GM19023 (cell line): ENCODE data around the gene ERBB4.

Experiments used
- ATAC-seq: cut with Tn5 transposase; IDR thresholded peaks from one replicate; pipeline ENCODE4 v1.9.1; 2021; ENCODE audit warnings: mild to moderate bottlenecking, moderate library complexity; ENCODE audit not compliant: unreplicated experiment

The ERBB4 gene

DNA sequence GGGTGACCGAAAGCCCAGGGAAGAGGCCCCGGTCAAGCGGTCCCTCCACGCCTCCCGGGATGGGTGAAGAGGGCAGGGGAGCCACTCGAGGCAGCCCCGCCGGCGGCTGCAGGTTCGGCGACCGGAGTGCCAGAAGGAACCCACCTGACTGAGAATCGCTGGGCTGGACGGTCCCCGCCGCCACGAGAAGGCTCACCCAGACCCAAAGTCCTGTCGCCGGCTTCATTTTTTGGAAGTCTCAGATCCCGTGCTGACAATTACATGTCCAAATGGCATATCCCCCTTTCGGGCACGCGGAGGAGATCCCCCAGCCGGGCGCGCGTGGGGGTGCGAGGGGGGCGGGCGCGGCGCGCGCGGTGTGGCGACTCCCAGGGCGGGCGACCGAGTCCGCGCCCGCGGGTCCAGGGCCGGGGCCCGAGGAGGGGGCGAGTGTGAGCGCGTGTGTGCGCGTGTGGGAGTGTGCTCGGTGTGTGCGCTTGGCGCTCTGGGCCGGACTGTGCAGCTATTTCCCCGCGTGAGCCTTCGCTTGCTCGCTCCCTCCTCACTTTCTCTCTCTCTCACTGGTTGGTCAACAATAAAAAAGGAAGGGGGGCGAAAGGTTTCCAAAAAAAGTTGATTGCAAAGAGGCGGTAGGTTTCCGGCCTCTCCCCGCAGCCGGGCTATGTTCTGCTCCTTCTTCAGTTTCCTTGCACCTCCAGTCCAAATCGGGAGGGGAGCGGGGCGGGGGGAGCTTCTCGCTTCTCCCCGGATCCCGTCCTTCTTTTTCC is at the start of gene ERBB4:
TSS of gene ERBB4 (minus strand) at position 498 of the 767 bp plus-strand sequence. CDS start at position 226, 272 bp downstream.
- ATAC-seq = no peak

DNA sequence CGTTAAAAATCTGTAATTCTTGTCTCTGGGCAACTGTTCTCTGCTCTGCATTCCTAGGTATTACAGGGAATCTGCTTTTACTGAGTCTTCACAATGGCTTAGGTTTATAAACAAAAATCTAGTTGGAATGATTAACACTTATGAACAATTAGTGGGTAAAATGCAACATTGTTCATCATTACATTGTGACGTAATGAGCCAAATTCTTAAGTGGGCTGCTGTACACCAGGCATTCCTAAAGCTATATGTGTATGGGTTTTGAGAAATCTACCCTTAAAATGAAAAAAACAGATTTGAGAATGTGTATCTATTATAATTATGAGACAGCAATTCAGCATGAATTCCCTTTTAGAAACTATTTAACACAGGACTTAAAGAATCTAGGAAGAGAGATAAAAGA is 41.5 kb upstream of the ERBB4 start:
- no peak for ATAC-seq

DNA sequence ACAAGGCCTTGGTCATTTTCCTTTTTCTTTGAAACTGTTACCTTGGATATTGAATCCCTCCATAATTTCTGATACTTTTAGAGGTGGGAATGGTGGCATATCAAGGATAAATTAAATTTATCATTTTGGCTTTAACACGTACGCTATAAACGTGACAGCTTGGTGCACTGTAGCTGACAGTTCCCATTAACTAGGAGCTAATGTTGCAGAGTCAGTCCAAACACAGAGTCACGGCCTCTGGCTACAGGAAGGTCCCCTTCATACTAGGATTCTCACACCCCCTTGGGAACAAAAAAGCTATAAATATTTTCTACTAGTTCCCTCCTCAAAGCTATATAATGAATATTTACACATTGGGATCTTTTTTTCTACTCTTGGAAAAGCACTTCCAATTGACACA is 17.7 kb upstream of the ERBB4 start:
- ATAC-seq = no peak

DNA sequence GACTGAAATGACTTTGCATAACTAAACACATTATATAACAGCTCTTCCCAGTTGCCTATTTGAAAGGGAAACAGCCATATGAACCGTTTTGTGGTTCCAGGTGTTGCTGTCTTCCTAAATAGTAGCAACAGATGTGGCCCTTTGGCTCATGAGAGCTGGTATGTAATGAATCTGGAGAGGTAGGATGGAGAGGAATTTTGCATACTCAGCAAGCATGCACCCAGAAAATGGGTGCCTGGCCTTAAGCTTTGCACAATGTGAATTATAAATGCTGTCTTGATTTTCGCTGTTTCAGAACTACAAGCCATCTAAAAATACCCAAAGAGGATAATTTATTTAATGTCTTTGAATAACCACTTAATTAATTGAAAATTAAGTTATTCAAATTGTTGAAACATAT is 15.6 kb upstream of the ERBB4 start:
- no peak for ATAC-seq

DNA sequence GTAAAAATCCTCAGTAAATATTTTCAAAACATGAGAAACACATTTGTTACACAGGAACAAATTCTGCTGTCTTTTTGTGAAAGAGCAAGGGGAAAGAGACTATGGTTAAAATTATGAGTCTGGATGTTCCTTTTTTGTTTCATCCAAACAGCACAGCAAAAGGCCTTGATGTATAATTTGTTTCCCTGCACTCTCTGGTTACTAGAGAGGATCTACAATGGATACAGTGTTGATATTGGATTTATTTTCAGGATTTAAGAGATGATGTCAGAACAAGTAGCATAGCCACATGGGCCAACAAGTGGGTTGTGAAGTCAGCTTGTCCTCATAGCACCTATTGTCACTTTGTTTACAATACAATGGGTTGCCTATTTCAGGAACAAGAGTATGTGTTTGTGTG is 11.3 kb upstream of the ERBB4 start:
- no peak for ATAC-seq

DNA sequence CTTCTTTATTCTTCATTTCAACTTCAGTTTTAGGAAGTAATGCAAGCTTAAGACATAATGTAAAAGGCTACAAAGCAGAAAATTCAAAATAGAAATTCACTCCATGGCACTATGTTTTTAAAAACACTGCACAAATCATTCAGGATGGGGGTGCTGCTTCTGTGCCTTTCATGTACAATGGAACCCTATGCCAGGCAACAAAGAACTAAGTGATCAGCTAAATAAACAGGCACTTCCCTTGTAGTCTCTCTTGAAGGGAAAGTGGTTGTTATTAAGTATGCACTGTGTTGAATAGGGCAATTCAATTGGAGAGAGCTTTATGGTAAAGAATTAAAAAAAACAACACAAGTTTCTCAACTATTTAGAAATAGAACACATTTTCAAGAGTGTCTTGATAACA is 10.9 kb upstream of the ERBB4 start:
- ATAC-seq = no peak

DNA sequence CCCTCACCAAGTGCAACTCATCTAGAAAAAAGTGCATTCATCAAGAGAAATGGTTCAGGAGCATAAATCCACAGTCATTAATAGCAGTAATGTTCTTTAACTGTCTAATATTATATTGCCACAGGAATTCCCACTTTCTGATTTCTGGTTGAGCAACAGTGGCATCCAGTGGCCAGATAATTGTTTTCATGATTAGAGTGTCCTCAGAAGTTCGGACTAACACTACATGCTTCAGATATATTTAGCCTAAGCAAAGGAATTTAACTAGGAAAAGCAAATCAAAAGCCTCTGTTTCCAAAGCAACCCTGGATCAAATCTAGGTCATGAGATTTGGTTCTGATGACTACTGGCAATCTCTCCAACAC is 9.8 kb upstream of the ERBB4 start:
- ATAC-seq = no peak

DNA sequence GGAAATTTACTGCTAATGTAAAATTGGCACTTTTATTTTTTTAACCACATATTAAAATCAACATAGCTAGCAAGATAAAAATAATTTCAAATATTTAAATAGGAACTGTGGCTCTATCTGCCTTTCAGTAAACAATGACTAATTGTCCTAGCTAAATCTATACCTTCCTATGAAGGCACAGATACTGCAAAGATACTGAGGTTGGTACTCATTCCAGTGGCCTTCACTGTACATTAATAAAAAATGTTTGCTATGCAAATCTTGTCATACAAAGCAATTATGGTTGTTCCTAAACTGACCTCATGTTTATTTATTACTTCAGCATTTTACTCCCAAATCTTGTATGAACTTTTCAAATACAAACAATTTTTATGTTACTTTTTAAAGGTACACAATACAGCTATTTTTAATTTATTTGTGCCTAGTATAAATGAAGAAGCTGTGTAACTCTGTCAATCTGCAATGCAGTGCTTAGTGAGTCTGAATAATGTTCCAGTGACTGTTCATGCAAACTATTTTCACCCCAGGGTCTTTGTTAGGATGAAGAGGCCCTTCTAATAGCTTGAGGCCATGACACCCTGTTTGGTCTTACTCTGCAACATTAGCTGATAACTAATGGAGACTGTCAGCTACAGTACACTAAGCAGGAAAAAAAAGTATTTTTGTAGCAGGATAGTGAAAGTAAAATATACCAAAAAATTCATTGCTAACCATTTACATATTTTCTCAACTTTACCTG is 9.3 kb upstream of the ERBB4 start:
- no peak for ATAC-seq

DNA sequence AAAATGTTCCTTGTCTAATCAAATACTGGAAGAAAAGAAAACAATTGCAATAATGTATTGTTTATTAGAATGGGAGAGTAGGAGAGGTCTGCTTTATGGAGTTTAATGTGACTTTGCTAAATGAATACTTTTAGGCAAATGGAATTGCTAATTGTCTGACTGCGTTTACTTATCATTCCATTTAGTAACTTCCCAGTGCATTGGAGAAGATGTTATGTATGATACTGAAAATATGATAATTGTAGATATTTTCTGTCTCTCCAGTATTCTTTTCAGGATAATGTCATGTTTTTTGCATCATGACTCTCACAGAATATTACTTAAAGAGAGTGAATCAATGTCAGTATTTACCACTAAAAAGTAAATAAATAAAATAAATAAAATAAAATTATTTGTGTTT is 8.1 kb upstream of the ERBB4 start:
- no peak for ATAC-seq

DNA sequence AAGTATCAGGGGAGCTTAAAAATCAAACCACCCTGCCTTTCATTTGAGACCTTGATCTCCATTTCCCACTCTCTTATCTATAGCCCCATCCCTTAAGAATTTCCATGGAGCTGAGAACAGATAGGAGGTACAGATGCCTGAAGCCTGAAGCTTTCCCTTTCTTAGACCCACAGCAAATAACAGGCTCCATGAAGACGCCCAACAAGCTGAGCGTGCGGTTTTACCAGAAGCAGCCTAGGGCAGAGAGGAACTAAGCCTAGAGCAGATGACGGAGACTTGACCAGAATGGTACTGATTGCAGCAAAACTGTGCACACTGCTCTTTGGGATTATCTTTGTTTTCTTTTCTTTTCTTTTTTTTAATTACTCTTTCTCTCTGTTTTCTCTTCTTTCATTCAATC is 1.7 kb upstream of the ERBB4 start:
- no peak for ATAC-seq

DNA sequence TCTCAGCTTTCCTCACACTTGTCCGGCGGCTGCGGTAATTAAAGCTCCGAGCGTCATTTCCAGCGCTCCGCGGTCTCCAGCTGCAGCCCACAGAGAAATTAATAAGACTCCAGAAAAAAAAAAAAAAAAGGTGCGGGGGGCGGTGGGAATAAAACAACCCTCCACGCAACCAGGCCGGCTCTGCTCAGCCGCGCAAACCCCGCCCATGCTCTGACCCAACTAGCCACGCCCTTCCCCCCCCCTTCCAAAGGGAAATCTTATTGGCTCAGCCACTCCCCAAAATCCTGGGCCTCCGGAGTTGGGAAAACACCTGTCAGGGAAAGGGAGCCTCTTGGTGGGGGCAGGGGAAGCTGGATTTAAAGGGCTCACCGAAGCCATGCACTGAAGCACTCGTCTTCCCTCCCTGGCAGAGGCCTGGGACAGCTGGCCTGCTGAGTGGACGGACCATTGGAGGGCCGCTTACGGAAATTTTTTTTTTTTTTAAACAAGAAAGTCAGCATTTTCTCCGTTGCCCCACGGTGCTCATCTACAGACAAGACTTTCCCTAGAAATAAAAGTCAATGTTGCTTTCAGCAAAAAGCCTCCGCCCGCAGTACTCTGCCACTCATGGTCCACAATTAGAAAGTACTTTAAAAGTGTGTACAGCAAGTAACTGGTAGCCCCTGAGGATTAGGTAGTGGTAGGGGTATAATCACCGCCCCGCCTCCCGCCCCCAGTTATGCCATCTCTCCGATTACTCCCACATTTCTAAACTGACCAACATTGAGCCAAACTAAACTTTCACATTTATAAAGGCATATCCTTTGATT is 674 bp upstream of the ERBB4 start:
- ATAC-seq = no peak

DNA sequence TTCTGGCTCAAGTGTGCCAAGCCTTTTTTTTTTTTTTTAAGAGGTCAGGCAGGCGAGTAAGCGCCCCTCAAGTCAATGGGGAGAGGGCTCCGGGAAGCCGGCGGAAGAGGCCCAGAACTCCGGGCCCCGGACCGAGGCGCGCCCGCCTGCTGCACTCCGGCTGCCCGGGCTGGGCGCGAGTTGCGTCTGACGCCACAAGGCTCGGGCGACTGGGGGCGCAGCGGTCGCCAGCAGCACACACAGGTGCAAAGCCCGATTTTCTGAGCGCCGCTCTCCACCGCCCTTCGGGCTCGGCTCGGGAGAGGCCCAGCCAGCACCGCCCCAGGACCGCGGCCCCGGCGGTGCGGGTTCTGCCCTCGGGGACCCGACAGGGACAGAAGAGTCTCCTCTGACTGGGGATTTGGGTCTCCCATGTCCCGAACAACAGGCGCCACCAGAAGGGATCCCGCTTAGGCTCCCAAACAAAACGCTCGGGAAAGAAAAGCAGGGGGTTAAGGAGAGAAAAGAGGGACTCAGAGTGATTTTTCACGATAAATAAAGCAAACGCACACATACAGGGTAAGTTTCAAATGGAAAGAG is 787 bp downstream of the ERBB4 start:
- no peak for ATAC-seq

DNA sequence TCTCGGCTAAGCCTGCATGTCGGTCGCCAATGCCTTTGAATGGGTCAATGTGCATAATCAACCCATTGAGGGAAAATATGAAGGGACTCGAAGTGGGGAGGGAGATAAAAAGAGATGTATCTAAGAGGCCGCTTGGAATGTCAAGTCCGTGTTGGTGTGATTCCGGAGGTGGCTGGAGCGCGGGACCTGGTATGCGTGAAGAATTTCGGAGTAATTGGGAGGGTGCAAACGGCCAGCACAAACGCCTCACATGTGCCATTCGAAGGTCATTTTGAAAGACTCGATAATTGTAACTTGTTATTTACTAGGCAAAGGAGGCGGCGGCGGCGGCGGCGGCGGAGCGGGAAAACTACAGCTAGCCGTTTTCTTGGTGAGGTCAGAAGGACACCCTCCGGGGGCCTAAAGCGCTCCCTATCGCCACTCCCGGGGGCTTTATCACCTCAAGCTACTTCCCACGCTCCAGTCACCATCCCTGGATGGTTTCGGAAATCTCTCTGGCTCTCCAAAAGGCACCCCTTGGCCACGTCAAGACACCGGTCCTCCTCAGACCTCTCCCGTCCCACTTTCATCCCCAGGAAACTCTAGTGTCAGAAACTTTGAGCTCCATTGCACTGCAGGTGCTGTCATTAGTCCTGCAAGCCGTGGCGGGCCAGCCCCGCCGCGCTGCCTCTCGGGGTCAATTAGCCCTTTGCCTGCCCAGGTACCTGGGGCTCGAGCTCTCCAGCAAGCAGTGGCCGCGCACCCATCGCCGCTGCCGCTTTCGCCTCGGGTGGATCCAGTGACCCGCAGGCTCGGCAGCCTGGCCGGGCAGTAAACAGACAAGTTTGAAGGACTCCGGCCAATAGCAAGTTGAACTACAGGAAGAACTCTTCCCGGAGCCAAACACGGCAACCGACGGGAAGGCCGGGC is 1.5 kb downstream of the ERBB4 start:
- no peak for ATAC-seq

DNA sequence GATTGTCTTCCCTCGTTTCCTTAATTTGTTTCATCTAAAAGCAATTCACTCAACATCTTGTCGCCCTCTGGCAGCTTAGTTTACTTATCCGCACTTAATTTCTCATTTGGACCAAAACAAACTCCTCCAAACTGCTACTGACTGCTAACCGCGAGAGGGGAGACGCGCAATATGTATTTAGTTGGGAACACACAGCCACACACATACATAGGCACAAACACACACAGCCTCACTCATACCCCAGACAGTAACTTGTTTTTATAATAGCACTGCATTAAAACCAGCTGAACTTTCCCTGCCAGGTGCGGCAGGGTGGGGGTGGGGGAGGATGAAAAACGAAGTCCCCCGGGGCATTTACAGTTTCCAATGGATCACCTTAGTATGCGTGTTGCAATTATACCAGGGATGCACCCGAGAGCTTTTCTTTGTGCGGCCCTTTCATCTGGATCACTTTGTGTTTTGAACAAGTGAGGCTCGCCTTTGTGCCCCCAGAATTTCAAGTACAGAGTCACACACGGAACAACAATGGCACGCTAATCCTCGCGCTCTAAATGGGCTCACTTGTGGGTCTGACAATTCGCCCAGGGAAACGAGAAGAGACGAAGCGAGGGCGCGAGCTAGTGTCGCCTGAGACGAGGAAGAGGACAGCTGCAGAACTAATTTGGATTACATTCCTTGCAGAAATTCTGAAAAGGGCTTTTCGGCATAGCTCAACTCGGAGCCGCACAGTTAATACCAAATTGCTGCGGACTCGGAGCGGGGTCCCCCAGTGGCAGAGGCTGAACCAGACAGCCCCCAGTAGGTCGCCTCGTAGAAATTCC is 2.4 kb downstream of the ERBB4 start:
- no peak for ATAC-seq

DNA sequence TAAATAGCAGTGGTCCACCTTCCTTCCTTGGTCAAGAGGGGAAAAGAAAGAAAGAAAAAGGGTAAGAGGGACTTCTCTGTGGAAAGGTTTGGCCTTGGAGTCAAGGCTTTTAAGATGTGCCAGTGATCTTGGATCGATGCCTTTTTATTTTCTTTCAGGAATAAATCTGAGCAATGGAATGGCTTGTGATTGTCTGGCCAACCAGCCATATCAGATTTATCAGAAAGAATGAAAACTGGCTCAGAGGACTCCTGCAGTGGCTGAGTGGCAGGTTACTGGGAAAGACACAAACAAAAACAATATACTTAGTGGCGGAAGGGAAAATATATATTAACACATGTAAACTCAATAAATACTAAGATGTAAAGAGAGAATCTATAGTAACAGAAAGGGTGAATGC is 4.3 kb downstream of the ERBB4 start:
- ATAC-seq = no peak

DNA sequence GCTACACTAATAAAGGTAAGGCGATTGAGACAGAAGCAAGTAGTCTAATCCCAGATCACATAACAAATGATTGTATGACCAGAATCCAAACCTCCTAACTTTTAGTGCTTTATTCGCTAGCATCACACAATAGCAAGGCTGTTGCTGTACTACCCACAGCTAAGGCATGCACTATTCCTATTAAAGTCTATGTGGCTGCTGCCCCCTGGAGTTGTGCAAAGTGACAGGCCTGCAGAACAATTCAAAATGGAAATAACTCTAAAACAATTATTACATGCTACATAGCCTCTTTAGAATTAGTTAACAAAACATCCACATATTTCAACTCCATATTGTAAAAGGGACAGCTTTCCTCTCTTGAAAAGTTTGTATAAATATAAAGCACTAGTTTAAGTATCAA is 6.0 kb downstream of the ERBB4 start:
- ATAC-seq = no peak

DNA sequence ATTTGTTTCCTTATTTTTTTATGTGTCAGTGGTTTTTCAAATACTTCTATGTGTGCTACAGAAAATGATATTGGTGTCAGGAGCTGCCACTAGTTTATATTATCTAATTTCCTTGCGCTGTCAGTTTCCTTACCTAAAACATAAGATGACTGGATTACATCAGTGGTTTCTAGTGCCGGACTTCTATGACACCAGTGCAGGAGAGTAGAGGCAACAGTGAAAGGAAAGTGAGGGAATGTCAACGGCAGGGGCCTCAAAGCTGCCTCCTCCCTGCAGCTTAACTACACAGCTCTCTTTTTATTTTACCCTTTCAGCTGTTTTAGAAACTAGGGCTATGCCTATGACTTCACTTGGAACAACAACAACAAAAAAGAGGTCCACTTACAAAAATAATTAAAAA is 6.5 kb downstream of the ERBB4 start:
- no peak for ATAC-seq

DNA sequence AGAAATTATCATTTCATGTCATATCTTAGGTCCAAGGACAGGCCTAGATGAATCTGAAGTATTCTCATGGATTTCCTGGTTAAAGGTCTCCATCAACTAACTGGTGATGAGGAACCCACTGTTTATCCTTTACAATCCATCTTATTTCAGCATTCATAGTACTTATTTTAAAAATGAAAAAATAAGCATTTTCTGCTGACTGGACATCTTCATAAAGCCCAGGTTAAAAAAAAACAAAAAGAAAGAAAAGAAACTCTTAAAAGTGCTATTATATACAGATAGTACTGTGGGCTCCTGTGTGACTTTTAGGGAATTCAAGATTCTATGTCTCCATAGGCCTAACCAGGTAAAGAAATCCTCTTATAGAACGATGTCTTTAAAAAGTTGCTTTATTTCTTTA is 7.1 kb downstream of the ERBB4 start:
- ATAC-seq = no peak

DNA sequence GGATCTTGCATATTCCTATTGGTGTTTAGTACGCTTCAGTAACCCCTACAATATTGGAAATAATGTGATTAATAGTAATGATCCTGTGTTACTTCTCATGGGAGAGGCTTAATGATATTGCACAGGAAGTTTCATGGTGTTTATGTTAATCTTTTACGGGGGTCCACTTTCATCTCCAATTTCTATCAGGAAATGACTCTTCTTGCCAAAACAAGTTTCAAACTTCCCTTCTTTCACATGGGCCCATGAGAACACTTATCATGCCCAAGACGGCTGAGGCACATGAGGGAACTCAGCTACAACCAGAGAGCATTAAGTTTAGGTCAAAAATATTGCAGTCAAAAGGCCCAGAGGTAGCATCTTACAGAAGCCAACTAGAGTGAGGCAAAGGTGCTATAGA is 7.6 kb downstream of the ERBB4 start:
- ATAC-seq = no peak

DNA sequence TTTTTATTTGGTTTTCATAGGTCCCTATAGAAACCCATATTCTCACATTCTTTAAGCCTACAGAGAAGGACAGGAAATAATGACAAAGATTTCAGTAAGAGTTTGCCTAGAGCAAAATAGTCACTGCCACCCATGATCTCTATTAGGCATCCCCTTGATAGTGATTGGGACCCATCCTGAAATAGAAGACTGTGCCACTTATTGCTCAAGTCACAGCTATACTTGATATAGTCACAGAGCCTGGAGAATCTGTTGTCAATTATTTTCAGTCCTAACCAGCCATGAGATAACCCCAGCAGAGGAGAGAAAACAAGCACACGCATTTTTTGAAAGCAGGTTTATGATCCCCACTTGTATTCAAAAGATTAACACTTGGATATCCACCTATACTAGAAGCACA is 8.2 kb downstream of the ERBB4 start:
- no peak for ATAC-seq
